Muscle of arm (tissue), 12 donors: Measurements from ENCODE around the gene RCAN2. TPM values are rescaled to one million over a fixed set of nuclear protein-coding genes. Genes with fewer than 3 reads are reported as not detected.

Experiments
- polyA plus RNA-seq, 12 donors: library from polyadenylated mRNA; unstranded; fragments of 120-200 nt; gene quantifications; one replicate each; pipeline ENCODE4 v1.2.1, GENCODE V29; 2013; ENCODE audit not compliant: insufficient read length in 12 of 12

The RCAN2 gene
- polyA plus RNA-seq, 12 donors = 4.6 to 8.2 (median 6.9) TPM; not detected in 1

Other genes starting within 250 kb of the RCAN2 start
- 1 to 10 TPM in 10 of 12 donors, not detected in 2; 1.8 to 3.6 (median 2.3) TPM for gene CYP39A1, start 161.4 kb upstream of the RCAN2 start, polyA plus RNA-seq
- 10 to 100 TPM in 10 of 12 donors, 1 to 10 TPM in 1, not detected in 1; 7.9 to 37.9 (median 21.3) TPM for gene SLC25A27, start 161.5 kb upstream of the RCAN2 start, polyA plus RNA-seq
- gene TDRD6, start 196.4 kb upstream of the RCAN2 start, polyA plus RNA-seq = 1 to 10 TPM in 4 of 12 donors, under 1 TPM in 6, not detected in 2; 0.37 to 1.6 (median 0.80) TPM
- gene PLA2G7, start 243.9 kb upstream of the RCAN2 start, polyA plus RNA-seq = 1 to 10 TPM in 7 of 12 donors, under 1 TPM in 3, not detected in 2; 0.80 to 3.4 (median 1.3) TPM